HG03103 (cell line): Measurements from ENCODE around the gene TEKT5.

ENCODE experiments used
- ATAC-seq: cut with Tn5 transposase; IDR thresholded peaks from one replicate; pipeline ENCODE4 v1.9.1; 2021; ENCODE audit warnings: low read depth; ENCODE audit not compliant: unreplicated experiment

The TEKT5 gene

GRCh38 chr16:10584981-10585438 lies 109.7 kb downstream of the TEKT5 start:
- no peak for ATAC-seq

- no peak for ATAC-seq
Measured at GRCh38 chr16:10583269-10583668, 111.5 kb downstream of the TEKT5 start.

GRCh38 chr16:10581507-10581906 lies 113.2 kb downstream of the TEKT5 start:
- no peak for ATAC-seq

- ATAC-seq, result no peak
Measured at GRCh38 chr16:10580883-10581247, 113.9 kb downstream of the TEKT5 start.

GRCh38 chr16:10579965-10580882 lies 114.5 kb downstream of the TEKT5 start, which contains the start of gene EMP2:
EMP2 (minus strand) TSS chr16:10580598; CDS start chr16:10547617, 32,981 bp downstream.
- no peak for ATAC-seq

GRCh38 chr16:10579575-10579964 lies 115.2 kb downstream of the TEKT5 start:
- no peak for ATAC-seq

- no peak for ATAC-seq
Measured at GRCh38 chr16:10578474-10579316, 116.0 kb downstream of the TEKT5 start.
